ENCODE data around the gene TOLLIP.
"Not testable (repeated sequence)": the region's sequence is repeated elsewhere in the genome, so short reads cannot be mapped to it uniquely, and the experiment has no call there.

The TOLLIP gene

DNA sequence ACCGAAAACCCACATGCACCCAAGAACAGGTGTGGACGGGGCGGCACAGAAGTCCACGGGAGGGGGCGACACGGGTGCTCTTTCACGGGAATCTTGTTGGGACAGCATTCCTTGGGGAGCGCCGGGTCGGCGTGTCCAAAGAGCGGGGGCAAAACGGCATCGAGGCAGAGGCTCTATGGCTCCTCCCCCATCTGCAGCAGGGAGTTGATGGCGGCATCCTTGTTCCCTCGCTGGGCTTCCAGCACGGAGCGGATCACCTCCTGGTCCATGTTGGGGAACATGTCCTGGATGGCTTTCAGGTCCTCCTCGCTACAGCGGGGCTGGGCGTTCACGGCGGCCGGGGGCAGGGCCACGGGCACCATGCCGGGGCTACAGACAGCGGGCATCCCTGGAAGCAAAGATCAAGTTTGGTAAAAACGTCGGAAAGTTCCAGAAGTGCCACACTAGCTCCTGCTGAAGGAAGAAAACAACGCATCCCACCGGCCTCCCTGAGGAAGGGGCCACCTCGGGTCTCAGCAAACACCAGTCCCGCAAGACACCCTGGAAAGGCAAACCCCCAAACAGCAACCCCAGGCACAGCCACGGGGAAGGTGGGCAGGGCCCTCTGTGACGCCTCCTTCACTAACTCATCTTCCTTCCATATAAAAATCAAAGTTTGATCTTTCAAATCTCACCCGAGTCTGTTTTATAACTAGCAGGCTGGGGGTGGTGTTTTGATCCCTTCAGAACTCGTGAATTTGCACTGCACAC is 32.4 kb downstream of the TOLLIP start:
- no peak overlapping the region for H3K27ac Mint-ChIP-seq
- H3K4me1 Mint-ChIP-seq = no peaks in the 10 kb centered on the region
- H3K36me3 Mint-ChIP-seq = peaks cover 41% of the 10 kb centered on the region
- no peak overlapping the region for H3K4me3 Mint-ChIP-seq
- no peak for ATAC-seq
- no peaks in the 10 kb centered on the region for H3K9me3 Mint-ChIP-seq
- no peak for DNase-seq (ENCODE audit: low spot score in 2 of 2)

DNA sequence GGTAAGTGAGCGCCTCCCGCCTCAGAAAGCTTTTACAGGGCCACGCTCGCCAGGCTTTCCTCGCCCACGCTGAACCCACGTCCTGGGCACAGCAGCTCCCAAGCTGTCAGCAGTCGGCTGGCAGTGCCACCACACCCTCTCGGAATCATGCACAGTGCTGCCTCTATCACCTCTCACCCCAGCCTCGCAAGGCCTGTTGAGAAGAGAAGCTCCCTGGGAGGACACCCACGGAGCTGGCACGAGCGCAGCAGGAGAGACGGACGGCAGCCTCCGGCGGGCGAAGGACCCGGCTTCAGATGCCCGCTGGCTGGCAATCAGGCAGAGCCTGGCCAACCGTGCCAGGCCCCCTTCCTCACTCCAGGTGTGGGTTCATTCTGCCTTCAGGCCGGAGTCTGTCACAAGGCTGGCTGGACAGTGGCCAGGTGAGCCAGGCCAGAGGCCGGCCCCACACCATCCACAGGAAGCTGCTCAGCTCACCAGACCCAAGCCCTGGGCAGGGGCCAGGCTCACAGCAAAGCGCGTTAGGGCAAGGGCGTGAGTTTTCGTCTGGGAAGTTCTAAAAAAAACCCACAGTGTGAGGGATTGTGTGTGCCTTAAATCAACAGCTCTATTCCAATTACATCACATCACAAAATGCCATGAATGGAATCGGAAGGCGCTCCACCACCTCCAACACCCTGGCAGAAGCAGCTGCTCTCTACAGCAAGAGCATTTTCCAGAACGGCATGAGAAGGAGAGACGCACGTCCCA is 33.2 kb downstream of the TOLLIP start:
- Mint-ChIP-seq H3K4me3 (no peak overlapping the region), H3K4me1 (no peaks in the 10 kb centered on the region), H3K36me3 (peaks cover 34% of the 10 kb centered on the region), H3K27ac (no peak overlapping the region), H3K9me3 (no peaks in the 10 kb centered on the region)
- no peak for DNase-seq (ENCODE audit: low spot score in 2 of 2)
- no peak for ATAC-seq

DNA sequence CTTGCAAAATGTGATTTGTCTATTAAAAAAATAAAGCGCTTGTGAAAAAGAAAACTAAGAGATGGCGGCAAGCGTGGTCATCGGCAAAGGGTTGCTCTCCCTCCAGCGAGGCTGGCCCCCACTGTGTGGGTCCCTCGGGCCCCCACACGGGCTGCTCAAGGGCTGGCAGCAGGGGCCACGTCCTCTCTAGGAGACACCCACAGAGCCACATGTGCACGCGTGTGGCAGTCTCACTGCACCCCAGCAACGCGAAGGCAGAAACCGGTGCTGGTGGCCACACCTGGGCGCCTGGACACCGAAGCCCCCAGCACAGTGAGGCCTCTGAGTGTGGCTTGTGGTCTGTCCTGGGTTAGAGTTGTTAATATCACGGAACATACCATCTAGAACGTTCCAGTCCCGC is 34.4 kb downstream of the TOLLIP start:
- Mint-ChIP-seq H3K4me1 (no peaks in the 10 kb centered on the region), H3K27ac (no peak overlapping the region), H3K4me3 (no peak overlapping the region), H3K36me3 (peaks cover 27% of the 10 kb centered on the region), H3K9me3 (no peaks in the 10 kb centered on the region)
- DNase-seq (ENCODE audit: low spot score in 2 of 2) (no peak), ATAC-seq (no peak)

DNA sequence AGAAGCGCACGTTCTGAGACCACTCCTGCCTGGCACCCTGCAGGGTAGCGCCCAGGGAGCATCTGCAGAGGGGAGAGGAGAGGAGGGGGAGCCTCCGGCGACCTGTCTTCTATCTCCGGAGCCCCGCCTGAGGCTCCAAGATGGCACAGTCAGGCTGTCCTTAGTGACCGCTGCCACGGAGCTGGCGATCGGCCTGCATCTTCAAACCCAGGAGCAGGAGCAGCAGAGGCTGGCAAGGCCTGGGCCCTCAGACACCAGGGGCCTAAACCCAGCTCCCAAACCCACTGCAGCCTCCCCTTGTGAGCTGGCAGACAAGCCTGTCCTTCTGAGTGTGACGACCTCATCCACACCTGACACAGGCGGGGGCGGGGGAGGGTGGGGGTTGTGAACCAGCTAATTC is 34.9 kb downstream of the TOLLIP start:
- peaks cover 21% of the 10 kb centered on the region for H3K36me3 Mint-ChIP-seq
- ATAC-seq = no peak
- H3K4me3 Mint-ChIP-seq = no peak overlapping the region
- no peak overlapping the region for H3K27ac Mint-ChIP-seq
- no peak for DNase-seq (ENCODE audit: low spot score in 2 of 2)
- H3K4me1 Mint-ChIP-seq = no peaks in the 10 kb centered on the region
- H3K9me3 Mint-ChIP-seq = no peaks in the 10 kb centered on the region

DNA sequence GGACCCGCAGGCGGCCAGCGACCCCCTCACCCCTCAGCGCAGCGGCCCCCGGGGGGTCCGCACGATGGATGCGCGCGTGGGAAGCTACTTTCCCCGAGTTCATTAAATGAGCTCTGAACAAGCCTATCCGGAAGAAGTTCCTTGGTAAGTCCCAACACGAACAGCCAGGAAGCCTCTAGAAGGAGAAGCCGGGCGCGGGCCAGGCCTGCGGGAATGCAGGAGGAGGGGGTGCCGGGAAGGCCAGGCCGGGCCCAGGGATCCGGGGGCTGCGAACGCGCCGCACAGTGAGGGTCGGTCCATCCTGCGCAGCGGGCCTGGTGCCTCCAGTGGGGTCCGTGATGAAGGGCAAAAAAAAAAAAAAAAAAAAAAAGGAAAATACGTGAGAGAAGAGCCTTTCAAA is 36.9 kb downstream of the TOLLIP start:
- Mint-ChIP-seq H3K9me3 (no peaks in the 10 kb centered on the region), H3K4me3 (no peak overlapping the region), H3K27ac (no peak overlapping the region), H3K36me3 (peaks cover 12% of the 10 kb centered on the region), H3K4me1 (no peaks in the 10 kb centered on the region)
- DNase-seq (ENCODE audit: low spot score in 2 of 2) (no peak), ATAC-seq (no peak)

DNA sequence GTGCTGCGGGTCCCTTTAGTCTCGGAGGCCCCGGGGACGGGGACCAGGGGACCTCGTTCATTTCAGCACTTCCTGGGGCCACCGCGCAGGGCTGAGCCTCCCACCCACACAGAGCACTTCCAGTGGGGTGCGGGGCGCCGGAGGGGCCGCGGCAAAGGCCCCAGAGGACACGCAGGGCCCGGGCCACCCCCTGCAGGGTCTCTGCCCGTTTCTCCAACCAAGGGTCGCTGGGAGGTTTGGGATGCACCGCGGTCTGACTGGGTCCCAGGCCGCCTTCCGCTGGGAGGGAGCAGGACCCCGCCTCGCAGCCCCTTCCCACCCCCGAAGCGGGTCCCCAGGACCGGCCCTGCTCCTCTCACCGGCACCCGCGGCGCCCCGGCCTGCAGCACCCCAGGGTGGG is 37.5 kb downstream of the TOLLIP start:
- Mint-ChIP-seq H3K4me3 (no peak overlapping the region), H3K9me3 (no peaks in the 10 kb centered on the region), H3K36me3 (peaks cover 8% of the 10 kb centered on the region), H3K4me1 (no peaks in the 10 kb centered on the region), H3K27ac (no peak overlapping the region)
- DNase-seq (ENCODE audit: low spot score in 2 of 2) (no peak), ATAC-seq (no peak)

DNA sequence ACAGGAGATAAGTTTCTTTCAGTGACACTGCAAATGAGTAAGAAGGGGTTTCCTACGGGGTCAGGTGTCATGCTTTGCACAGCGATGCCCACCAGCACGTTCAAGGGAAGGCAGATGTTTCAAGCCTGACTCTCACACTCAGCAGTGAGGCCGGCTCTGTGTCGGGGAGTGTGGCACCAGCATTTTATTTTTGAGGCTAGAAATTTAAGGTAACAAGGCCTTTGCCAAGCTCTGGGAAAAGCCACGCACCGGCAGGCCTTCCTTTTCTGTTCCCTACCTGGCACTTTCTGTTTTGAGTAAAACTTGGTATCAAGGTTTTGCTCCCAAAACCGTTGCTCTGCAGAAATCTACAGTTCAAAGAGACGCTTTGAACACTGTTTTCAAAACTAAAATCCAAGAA is 38.0 kb downstream of the TOLLIP start:
- H3K36me3 Mint-ChIP-seq = peaks cover 4% of the 10 kb centered on the region
- H3K4me3 Mint-ChIP-seq = no peak overlapping the region
- no peaks in the 10 kb centered on the region for H3K9me3 Mint-ChIP-seq
- no peaks in the 10 kb centered on the region for H3K4me1 Mint-ChIP-seq
- ATAC-seq (no peak), DNase-seq (ENCODE audit: low spot score in 2 of 2) (no peak)
- H3K27ac Mint-ChIP-seq = no peak overlapping the region

DNA sequence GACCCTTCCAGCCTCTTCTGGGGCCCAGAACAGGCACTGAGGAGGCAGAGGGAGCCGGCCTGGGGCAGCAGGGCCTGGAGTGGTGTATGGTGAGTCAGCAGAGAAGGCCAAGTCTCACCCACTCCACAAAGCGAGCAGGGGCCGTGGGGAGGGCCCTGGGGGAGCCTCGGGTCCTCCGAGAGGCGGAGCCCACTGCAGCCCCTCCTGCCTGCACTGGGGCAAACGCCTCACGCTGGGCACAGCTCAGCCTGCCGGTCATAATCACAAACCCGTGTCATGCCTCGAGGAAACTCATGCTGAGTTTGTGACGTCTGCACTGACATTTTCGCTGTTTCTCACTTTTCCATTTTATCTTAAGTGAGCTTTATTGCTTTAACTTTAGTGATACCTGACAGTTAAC is 38.4 kb downstream of the TOLLIP start:
- ATAC-seq (no peak), DNase-seq (ENCODE audit: low spot score in 2 of 2) (no peak)
- Mint-ChIP-seq H3K4me1 (no peaks in the 10 kb centered on the region), H3K4me3 (no peak overlapping the region), H3K36me3 (peaks cover under 1% of the 10 kb centered on the region), H3K9me3 (no peaks in the 10 kb centered on the region), H3K27ac (no peak overlapping the region)

DNA sequence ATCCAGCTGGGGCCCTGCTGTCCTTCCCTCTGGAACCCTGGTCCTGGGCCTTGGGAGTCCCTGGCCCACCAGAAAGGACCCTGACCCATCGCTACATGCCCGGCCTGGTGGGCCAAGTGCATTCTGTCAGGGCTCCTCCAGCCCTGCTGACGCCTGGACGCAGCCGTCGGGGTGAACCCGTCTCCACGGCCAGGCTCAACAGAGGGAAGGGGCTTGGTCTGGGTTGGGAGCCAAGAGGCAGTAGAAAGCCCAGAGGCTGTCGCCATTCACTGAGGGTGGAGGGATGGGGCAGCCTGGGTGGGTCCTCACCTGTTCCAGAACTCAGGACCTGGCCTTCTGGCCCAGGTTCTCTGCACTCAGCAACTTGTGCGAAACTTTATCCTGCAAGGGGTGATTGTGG is 39.0 kb downstream of the TOLLIP start:
- H3K4me1 Mint-ChIP-seq = no peaks in the 10 kb centered on the region
- H3K27ac Mint-ChIP-seq = no peak overlapping the region
- ATAC-seq (no peak), DNase-seq (ENCODE audit: low spot score in 2 of 2) (no peak)
- no peak overlapping the region for H3K4me3 Mint-ChIP-seq
- H3K36me3 Mint-ChIP-seq = no peaks in the 10 kb centered on the region
- no peaks in the 10 kb centered on the region for H3K9me3 Mint-ChIP-seq

DNA sequence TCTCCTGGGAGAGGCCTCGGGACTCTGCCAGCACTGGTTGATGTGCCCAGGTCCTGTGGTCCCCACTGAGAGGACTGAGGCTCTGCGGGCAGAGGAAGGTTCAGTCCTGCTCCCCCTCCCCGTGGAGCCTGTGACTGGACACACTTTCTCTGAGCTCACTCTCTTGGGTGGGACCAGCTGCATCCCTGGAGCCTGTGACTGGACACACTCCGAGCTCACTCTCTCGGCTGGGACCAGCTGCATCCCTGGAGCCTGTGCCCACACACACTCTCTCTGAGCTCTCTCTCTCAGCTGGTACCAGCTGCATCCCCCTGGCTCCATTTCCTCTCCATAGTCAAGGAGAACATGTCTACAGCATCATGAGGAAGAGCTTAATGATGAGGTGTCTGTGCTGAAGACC is 39.5 kb downstream of the TOLLIP start:
- H3K4me1 Mint-ChIP-seq = no peaks in the 10 kb centered on the region
- no peak for ATAC-seq
- no peak overlapping the region for H3K4me3 Mint-ChIP-seq
- no peak overlapping the region for H3K27ac Mint-ChIP-seq
- no peaks in the 10 kb centered on the region for H3K36me3 Mint-ChIP-seq
- DNase-seq (ENCODE audit: low spot score in 2 of 2) = no peak
- peaks cover 2% of the 10 kb centered on the region for H3K9me3 Mint-ChIP-seq

DNA sequence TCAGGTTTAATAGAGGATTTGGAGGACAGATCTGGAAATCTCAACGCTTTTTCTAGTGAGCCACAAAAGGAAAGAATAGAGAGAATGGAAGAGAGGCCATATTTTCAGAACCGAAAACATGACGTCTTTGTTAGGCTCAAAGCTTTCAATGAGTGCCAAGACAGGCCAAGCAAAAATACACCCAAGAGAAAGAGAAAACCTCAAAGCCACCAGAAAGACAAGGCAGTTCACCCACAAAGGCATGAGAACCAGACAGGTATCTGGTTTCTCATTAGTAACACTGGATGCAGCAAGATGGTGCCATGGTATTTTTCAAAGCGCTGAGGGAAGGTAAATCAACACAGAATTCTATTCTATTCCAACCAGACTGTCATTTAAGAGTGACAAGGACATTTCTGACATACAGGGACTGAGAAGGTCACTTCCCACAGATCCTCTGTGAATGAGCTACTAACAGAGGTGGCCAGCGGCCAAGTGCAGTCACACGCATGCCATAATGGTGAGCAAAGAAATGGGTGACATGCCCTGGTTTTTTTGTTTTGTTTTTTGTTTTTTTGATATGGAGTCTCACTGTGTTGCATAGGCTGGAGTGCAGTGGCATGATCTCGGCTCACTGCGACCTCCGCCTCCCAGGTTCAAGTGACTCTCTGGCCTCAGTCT is 41.9 kb downstream of the TOLLIP start:
- H3K9me3 Mint-ChIP-seq = peaks cover 4% of the 10 kb centered on the region
- no peak for DNase-seq (ENCODE audit: low spot score in 2 of 2)
- no peak overlapping the region for H3K4me3 Mint-ChIP-seq
- H3K27ac Mint-ChIP-seq = no peak overlapping the region
- ATAC-seq = no peak
- peaks cover 10% of the 10 kb centered on the region for H3K4me1 Mint-ChIP-seq
- H3K36me3 Mint-ChIP-seq = no peaks in the 10 kb centered on the region

DNA sequence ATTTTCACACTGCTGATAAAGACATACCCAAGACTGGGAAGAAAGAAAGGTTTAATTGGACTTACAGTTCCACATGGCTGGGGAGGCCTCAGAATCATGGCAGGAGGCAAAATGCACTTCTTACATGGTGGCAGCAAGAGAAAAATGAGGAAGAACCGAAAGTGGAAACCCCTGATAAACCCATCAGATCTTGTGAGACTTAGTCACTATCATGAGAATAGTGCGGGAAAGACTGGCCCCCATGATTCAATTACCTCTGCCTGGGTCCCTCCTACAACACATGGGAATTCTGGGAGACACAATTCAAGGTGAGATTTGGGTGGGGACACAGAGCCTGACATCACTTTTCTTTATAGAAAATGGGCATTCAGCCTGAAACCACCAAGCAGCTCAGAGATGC is 42.5 kb downstream of the TOLLIP start:
- not testable (repeated sequence) for H3K9me3 Mint-ChIP-seq; ATAC-seq; H3K36me3 Mint-ChIP-seq; DNase-seq (ENCODE audit: low spot score in 2 of 2); H3K27ac Mint-ChIP-seq; H3K4me3 Mint-ChIP-seq
- peaks cover 16% of the 10 kb centered on the region for H3K4me1 Mint-ChIP-seq

DNA sequence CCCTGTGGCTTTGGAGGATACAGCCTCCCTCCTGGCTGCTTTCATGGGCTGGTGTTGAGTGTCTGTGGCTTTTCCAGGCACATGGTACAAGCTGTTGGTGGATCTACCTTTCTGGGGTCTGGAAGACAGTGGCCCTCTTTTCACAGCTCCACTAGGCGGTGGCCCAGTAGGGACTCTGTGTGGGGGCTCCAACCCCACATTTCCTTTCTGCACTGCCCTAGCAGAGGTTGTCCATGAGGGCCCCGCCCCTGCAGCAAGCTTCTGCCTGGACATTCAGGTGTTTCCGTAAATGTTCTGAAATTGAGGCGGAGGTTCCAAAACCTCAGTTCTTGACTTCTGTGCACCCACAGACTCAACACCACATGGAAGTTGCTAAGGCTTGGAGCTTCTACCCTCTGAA is 44.0 kb downstream of the TOLLIP start:
- DNase-seq (ENCODE audit: low spot score in 2 of 2); H3K36me3 Mint-ChIP-seq; H3K9me3 Mint-ChIP-seq; ATAC-seq; H3K4me3 Mint-ChIP-seq: not testable (repeated sequence)
- Mint-ChIP-seq H3K4me1 (peaks cover 19% of the 10 kb centered on the region), H3K27ac (peak overlapping the region; percentile 32)

DNA sequence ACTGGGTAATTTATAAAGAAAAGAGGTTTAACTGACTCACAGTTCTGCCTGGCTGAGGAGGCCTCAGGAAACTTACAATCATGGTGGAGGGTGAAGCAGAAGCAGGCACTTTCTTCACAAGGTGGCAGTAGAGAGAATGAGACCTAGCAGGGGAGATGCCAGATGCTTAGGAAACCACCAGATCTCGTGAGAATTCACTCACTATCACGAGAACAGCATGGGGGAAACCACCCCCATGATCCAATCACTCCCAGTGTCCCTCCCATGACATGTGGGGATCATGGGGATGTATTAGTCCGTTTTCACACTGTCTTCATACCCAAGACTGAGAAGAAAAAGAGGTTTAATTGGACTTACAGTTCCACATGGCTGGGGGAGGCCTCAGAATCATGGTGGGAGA is 45.0 kb downstream of the TOLLIP start:
- not testable (repeated sequence) for H3K36me3 Mint-ChIP-seq, H3K4me3 Mint-ChIP-seq
- peak; percentile 14 to 65 for DNase-seq (ENCODE audit: low spot score in 2 of 2)

DNA sequence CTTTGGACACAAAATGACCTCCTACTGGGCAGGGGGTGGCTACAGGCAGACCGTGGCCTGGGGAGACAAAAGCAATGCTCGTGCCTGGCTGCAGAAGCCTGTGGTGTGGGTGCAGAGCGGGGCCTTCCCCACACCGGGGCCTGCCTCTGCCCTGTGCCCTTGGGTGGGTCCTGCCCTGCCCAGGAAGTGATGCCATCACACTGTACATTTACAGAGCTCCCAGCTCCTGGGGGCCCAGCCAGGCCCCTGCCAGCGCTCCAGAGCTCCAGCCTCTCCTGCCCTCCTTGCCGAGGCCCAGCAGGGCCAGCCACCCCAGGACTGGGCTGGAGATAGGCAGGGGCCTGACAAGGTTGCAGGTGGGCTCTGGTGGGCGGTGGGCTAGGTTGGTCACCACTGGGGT is 46.4 kb downstream of the TOLLIP start:
- H3K4me1 Mint-ChIP-seq = peaks cover 19% of the 10 kb centered on the region
- no peaks in the 10 kb centered on the region for H3K36me3 Mint-ChIP-seq
- peak overlapping the region; percentile 91 for H3K27ac Mint-ChIP-seq
- peaks cover 4% of the 10 kb centered on the region for H3K9me3 Mint-ChIP-seq
- ATAC-seq = peak; percentile 51
- H3K4me3 Mint-ChIP-seq = peak overlapping the region; percentile 77
- DNase-seq (ENCODE audit: low spot score in 2 of 2) = no peak

More for the DNA sequence above, 45.0 kb downstream of the TOLLIP start:
- peak; percentile 69 for ATAC-seq
- Mint-ChIP-seq H3K4me1 (peaks cover 19% of the 10 kb centered on the region), H3K27ac (peak overlapping the region; percentile 54)
- not testable (repeated sequence) for H3K9me3 Mint-ChIP-seq

Data from stimulated activated effector memory CD8-positive, alpha-beta T cell treated with anti-CD3 and anti-CD28 coated beads, Interleukin-12 subunit alpha, Interleukin-12 subunit beta, amount 100 ng/mL, for 72 hours (primary cell).